HCEC 1CT (cell line): ENCODE data around the gene PRPF8.
"Not testable (repeated sequence)": the region's sequence is repeated elsewhere in the genome, so short reads cannot be mapped to it uniquely, and the experiment has no call there.

Experiments
- DNase-seq: peaks from one replicate; pipeline ENCODE4 v3.0.0-alpha.2; 2017

Gene PRPF8

GRCh38 chr17:1716076-1716911, 31.6 kb upstream of the PRPF8 start:
- DNase-seq, result peak; percentile 100

GRCh38 chr17:1715803-1716075, 31.1 kb upstream of the PRPF8 start:
- DNase-seq, result no peak

- DNase-seq, result peak; percentile 87
These were observed 30.5 kb upstream of the PRPF8 start for GRCh38 chr17:1714980-1715802.

GRCh38 chr17:1714427-1714979, 29.8 kb upstream of the PRPF8 start:
- DNase-seq, result peak; percentile 95

GRCh38 chr17:1713878-1714426, 29.3 kb upstream of the PRPF8 start:
- DNase-seq, result peak; percentile 43

GRCh38 chr17:1713160-1713877, 28.7 kb upstream of the PRPF8 start:
- DNase-seq, result no peak

GRCh38 chr17:1712271-1712670, 27.6 kb upstream of the PRPF8 start:
- no peak for DNase-seq

- DNase-seq, result no peak
These were observed 27.1 kb upstream of the PRPF8 start for GRCh38 chr17:1711804-1712203.

- DNase-seq, result no peak
These were observed 26.3 kb upstream of the PRPF8 start for GRCh38 chr17:1710807-1711553.

GRCh38 chr17:1709971-1710806, 25.5 kb upstream of the PRPF8 start, which contains the start of gene TLCD2:
TSS of gene TLCD2 (minus strand) at chr17:1710377. CDS start at chr17:1710242, 135 bp downstream.
- peak; percentile 59 for DNase-seq

- peak; percentile 33 for DNase-seq
These were observed 24.8 kb upstream of the PRPF8 start for GRCh38 chr17:1709403-1709951.

- not testable (repeated sequence) for DNase-seq
These were observed 24.2 kb upstream of the PRPF8 start for GRCh38 chr17:1708791-1709346.

GRCh38 chr17:1707107-1707506, 22.4 kb upstream of the PRPF8 start:
- DNase-seq, result no peak

GRCh38 chr17:1705004-1705403, 20.3 kb upstream of the PRPF8 start:
- no peak for DNase-seq

GRCh38 chr17:1703063-1703462, 18.4 kb upstream of the PRPF8 start:
- DNase-seq, result no peak

- not testable (repeated sequence) for DNase-seq
These were observed 15.2 kb upstream of the PRPF8 start for GRCh38 chr17:1699891-1700290.

GRCh38 chr17:1697681-1698080, 13.0 kb upstream of the PRPF8 start:
- no peak for DNase-seq

- no peak for DNase-seq
These were observed 10.7 kb upstream of the PRPF8 start for GRCh38 chr17:1695365-1695764.

GRCh38 chr17:1693339-1693738, 8.7 kb upstream of the PRPF8 start:
- DNase-seq, result peak; percentile 13

- no peak for DNase-seq
These were observed 6.0 kb upstream of the PRPF8 start for GRCh38 chr17:1690544-1691221.
